Loucy (cell line): ENCODE data around the gene TFDP3.

Experiments
- EZH2phosphoT487 ChIP-seq: fragments of 200-600 bp; IDR thresholded peaks from 2 replicates; pipeline ENCODE4 v1.6.1; 2018; ENCODE audit warnings: antibody characterized with exemption, mild to moderate bottlenecking, moderate library complexity, borderline replicate concordance
- TF ChIP-seq, protein P1 (sequence below): fragments of 200-600 bp; sonication (generic); conservative IDR thresholded peaks from 2 replicates; pipeline ENCODE4 v1.5.1; 2014; ENCODE audit warnings: mild to moderate bottlenecking, antibody characterized with exemption, low read length

DNA sequence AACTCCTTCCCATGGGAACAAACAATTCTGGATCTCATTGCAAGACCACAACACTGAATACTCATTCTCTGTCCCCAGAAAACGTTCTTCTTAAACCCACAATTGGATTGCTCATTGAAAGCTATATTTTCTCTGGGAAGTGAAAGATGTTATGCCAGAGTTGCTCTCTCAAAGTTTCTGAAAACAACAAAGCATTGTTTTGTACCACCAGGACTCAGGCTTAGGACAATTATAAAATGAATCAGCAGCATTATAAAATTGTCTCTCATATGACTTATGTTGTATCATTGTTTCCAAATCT is 26.5 kb downstream of the TFDP3 start:
- TF ChIP-seq, protein P1, sequence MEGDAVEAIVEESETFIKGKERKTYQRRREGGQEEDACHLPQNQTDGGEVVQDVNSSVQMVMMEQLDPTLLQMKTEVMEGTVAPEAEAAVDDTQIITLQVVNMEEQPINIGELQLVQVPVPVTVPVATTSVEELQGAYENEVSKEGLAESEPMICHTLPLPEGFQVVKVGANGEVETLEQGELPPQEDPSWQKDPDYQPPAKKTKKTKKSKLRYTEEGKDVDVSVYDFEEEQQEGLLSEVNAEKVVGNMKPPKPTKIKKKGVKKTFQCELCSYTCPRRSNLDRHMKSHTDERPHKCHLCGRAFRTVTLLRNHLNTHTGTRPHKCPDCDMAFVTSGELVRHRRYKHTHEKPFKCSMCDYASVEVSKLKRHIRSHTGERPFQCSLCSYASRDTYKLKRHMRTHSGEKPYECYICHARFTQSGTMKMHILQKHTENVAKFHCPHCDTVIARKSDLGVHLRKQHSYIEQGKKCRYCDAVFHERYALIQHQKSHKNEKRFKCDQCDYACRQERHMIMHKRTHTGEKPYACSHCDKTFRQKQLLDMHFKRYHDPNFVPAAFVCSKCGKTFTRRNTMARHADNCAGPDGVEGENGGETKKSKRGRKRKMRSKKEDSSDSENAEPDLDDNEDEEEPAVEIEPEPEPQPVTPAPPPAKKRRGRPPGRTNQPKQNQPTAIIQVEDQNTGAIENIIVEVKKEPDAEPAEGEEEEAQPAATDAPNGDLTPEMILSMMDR: no peak
- no peak for TF ChIP-seq EZH2phosphoT487
